Prostate gland (tissue), 2 donors: ENCODE data around the gene OSBPL6. TPM values are rescaled to one million over a fixed set of nuclear protein-coding genes. Genes with fewer than 3 reads are reported as not detected.
"Not testable (repeated sequence)": the region's sequence is repeated elsewhere in the genome, so short reads cannot be mapped to it uniquely, and the experiment has no call there.

ENCODE experiments used
- DNase-seq: peaks from one replicate; pipeline ENCODE4 v3.0.0-alpha.2; 2019; ENCODE audit warnings: low spot score
- H3K27ac ChIP-seq, 2 donors: fragments of 200-600 bp; sonication (generic); 2 replicates each; pipeline ENCODE4 v1.5.1; 2017 to 2019
- H3K27me3 ChIP-seq: fragments of 200-600 bp; sonication (generic); replicated peaks from 2 replicates; pipeline ENCODE4 v1.5.1; 2019; ENCODE audit not compliant: insufficient read depth
- H3K36me3 ChIP-seq, 2 donors: fragments of 200-600 bp; sonication (generic); 1 replicate in 1 of 2; 2 replicates in 1 of 2; pipeline versions ENCODE4 v1.5.1 to v1.8.1; 2017 to 2019
- H3K4me1 ChIP-seq: fragments of 200-600 bp; sonication (generic); replicated peaks from 2 replicates; pipeline ENCODE4 v1.5.1; 2019
- H3K4me3 ChIP-seq, 2 donors: fragments of 200-600 bp; sonication (generic); 2 replicates each; pipeline ENCODE4 v1.5.1; 2017 to 2019
- H3K9me3 ChIP-seq: fragments of 200-600 bp; sonication (generic); 2 replicates; pipeline ENCODE4 v1.5.1; 2017
- CTCF ChIP-seq, 4 experiments: fragments of 200-600 bp in 2 of 4; fragments of 450-650 bp in 2 of 4; sonication (generic) in 2 of 4; IDR thresholded peaks; 1 replicate in 3 of 4; 2 replicates in 1 of 4; pipeline ENCODE4 v1.5.1; 2016 to 2019; ENCODE audit warnings: antibody characterized with exemption in 4 of 4, mild to moderate bottlenecking in 2 of 4, moderate library complexity in 2 of 4
- POLR2A ChIP-seq: fragments of 450-650 bp; IDR thresholded peaks from one replicate; pipeline ENCODE4 v1.6.1; 2016; ENCODE audit warnings: antibody characterized with exemption, mild to moderate bottlenecking
- POLR2AphosphoS5 ChIP-seq: sonication (generic); formaldehyde crosslinking; IDR thresholded peaks from one replicate; pipeline ENCODE4 v1.6.1; 2017; ENCODE audit warnings: antibody characterized with exemption
- WGBS: methylation state at CpG from one replicate; pipeline ENCODE4 v1.1.5; 2018; 5-methylcytosine and 5-hydroxymethylcytosine counted together
- intact Hi-C: fragments of 100-400 bp; cut with DNase I; formaldehyde crosslinking; loops from one replicate; pipeline ENCODE4 v1.14.2; 2022
- total RNA-seq, 2 donors: library from RNA; depleted of rRNA; stranded (reverse); fragments of >200 nt; gene quantifications; one replicate each; pipeline ENCODE4 v1.1.0, GENCODE V29; 2016

OSBPL6 gene
- 10 to 100 TPM in 1 of 2 donors, 1 to 10 TPM in 1; 2.4 to 10.8 TPM for total RNA-seq

GRCh38 chr2:178193823-178194599 lies at the start of gene OSBPL6:
OSBPL6 (plus strand) TSS chr2:178194512; CDS start chr2:178306185, 111,673 bp downstream.
- H3K36me3 ChIP-seq = no peaks in the 10 kb centered on the region
- peak in 2 of 4 experiments; percentile 58 to 70 for TF ChIP-seq CTCF (IDR thresholded peaks at IDR 0.05)
- TF ChIP-seq POLR2A = peak; percentile 71
- TF ChIP-seq POLR2AphosphoS5 = no peak
- no peaks in the 10 kb centered on the region for H3K27me3 ChIP-seq
- H3K9me3 ChIP-seq = no peaks in the 10 kb centered on the region
- intact Hi-C loops = loop anchor here (10.0 kb wide), 2 partner anchors 81 to 221 kb away; no protein-coding TSS in a partner anchor
- no peaks in the 10 kb centered on the region for H3K4me1 ChIP-seq
- H3K4me3 ChIP-seq = peak within 1 kb of the TSS; percentile 60 to 74
- peak within 1 kb of the TSS; percentile 95 for H3K27ac ChIP-seq
- peak; percentile 81 for DNase-seq
- WGBS = under 1% methylated on average over 74 of the region's 90 CpGs

- Histone ChIP-seq H3K4me3 (no peak overlapping the region), H3K4me1 (no peaks in the 10 kb centered on the region), H3K27me3 (no peaks in the 10 kb centered on the region), H3K27ac (no peak overlapping the region), H3K36me3 (no peaks in the 10 kb centered on the region), H3K9me3 (no peaks in the 10 kb centered on the region)
- intact Hi-C loops = no loop called here
- no peak for DNase-seq
- 27% methylated on average over 3 of the region's 3 CpGs for WGBS
- TF ChIP-seq POLR2A (no peak), POLR2AphosphoS5 (peak; percentile 7)
These were observed 42.3 kb upstream of the OSBPL6 start for GRCh38 chr2:178152033-178152432.

DNA sequence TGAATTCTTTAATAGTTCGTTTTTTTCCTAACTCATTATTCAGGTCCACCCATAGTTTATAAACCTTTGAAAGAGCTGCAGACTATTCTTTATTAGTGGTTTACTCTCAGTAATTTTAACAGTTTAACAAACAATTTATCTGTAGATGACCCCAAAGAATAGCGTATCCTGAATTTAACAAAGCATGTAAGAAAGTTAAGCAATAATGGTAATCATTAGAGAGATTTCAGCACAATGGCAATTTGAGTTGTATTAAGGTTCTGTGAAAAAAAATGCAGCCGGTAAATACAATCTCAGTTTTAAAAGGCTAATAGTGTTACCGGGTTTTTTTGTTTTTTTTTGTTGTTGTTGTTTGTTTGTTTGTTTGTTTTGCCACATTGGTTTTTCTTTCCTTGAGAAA lies 41.8 kb upstream of the OSBPL6 start:
- Histone ChIP-seq H3K27me3 (no peaks in the 10 kb centered on the region), H3K36me3 (no peaks in the 10 kb centered on the region), H3K27ac (no peak overlapping the region), H3K4me1 (no peaks in the 10 kb centered on the region), H3K9me3 (no peaks in the 10 kb centered on the region), H3K4me3 (no peak overlapping the region)
- DNase-seq = no peak
- intact Hi-C loops = no loop called here
- WGBS = 61% methylated on average over 4 of the region's 4 CpGs
- TF ChIP-seq POLR2A = no peak
- no peak for TF ChIP-seq CTCF (IDR thresholded peaks at IDR 0.05)
- no peak for TF ChIP-seq POLR2AphosphoS5

- Histone ChIP-seq H3K4me3 (no peak overlapping the region), H3K27me3 (no peaks in the 10 kb centered on the region), H3K36me3 (no peaks in the 10 kb centered on the region), H3K4me1 (no peaks in the 10 kb centered on the region), H3K9me3 (no peaks in the 10 kb centered on the region), H3K27ac (no peak overlapping the region)
- WGBS = 13% methylated on average over 1 of the region's 1 CpG
- DNase-seq = no peak
- TF ChIP-seq POLR2A (no peak), CTCF (IDR thresholded peaks at IDR 0.05) (no peak), POLR2AphosphoS5 (no peak)
- intact Hi-C loops = no loop called here
These were observed 41.3 kb upstream of the OSBPL6 start for GRCh38 chr2:178152977-178153376.

DNA sequence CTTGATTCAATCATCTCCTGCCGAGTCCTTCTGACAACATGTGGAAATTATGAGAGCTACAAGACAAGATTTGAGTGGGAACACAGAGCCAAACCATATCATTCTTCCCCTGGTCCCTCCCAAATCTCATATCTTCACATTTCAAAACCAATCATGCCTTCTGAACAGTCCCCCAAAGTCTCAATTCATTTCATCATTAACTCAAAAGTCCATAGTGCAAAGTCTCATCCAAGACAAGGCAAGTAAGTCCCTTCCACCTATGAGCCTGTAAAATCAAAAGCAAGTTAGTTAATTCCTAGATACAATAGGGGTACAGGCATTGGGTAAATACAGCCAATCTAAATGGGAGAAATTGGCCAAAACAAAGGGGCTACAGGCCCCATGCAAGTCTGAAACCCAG lies 40.4 kb upstream of the OSBPL6 start:
- H3K27ac ChIP-seq, intact Hi-C loops, DNase-seq, H3K4me1 ChIP-seq, H3K27me3 ChIP-seq, H3K9me3 ChIP-seq, H3K4me3 ChIP-seq, H3K36me3 ChIP-seq: not testable (repeated sequence)
- WGBS = 71% methylated on average over 1 of the region's 1 CpG

DNA sequence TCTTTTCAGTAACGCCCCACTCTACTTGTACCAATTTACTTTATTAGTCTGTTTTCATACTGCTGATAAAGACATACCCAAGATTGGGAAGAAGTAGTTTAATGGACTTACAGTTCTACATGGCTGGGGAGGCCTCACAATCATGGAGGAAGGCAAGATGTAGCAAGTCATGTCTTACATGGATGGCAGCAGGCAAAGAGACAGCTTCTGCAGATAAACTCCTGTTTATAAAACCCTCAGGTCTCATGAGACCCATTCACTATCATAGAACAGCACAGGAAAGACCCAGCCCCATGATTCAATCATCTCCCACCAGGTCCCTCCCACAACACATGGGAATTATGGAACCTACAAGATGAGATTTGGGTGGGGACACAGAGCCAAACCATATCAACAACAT lies 38.8 kb upstream of the OSBPL6 start:
- Histone ChIP-seq H3K27ac (no peak overlapping the region), H3K36me3 (no peaks in the 10 kb centered on the region), H3K4me3 (no peak overlapping the region), H3K9me3 (no peaks in the 10 kb centered on the region), H3K27me3 (no peaks in the 10 kb centered on the region), H3K4me1 (no peaks in the 10 kb centered on the region)
- no peak for DNase-seq
- 100% methylated on average over 1 of the region's 1 CpG for WGBS
- intact Hi-C loops = no loop called here
- TF ChIP-seq CTCF (IDR thresholded peaks at IDR 0.05) (no peak), POLR2A (no peak), POLR2AphosphoS5 (no peak)
